Stimulated activated CD4-positive, alpha-beta T cell treated with anti-CD3 and anti-CD28 coated beads, Interleukin-4, amount 100 ng/mL, for 1 hour (primary cell): Measurements from ENCODE around the gene ETFA.
A peak's percentile ranks its signal among the peaks of the same experiment; 100 is the strongest.
"Not testable (repeated sequence)": the region's sequence is repeated elsewhere in the genome, so short reads cannot be mapped to it uniquely, and the experiment has no call there.

Experiments
- DNase-seq: peaks from one replicate; pipeline ENCODE4 v3.0.0-alpha.2; 2020

Gene ETFA

GRCh38 chr15:76324066-76324465, 12.8 kb upstream of the ETFA start:
- no peak for DNase-seq

- no peak for DNase-seq
Measured at GRCh38 chr15:76321602-76322001, 10.3 kb upstream of the ETFA start.

GRCh38 chr15:76321171-76321570, 9.9 kb upstream of the ETFA start:
- no peak for DNase-seq

- no peak for DNase-seq
Measured at GRCh38 chr15:76320012-76320411, 8.7 kb upstream of the ETFA start.

- no peak for DNase-seq
Measured at GRCh38 chr15:76313731-76314130, 2.5 kb upstream of the ETFA start.

- DNase-seq: not testable (repeated sequence)
Measured at GRCh38 chr15:76313175-76313567, 1.9 kb upstream of the ETFA start.

- no peak for DNase-seq
Measured at GRCh38 chr15:76312540-76313174, 1.4 kb upstream of the ETFA start.

GRCh38 chr15:76310475-76311099, 682 bp downstream of the ETFA start:
- no peak for DNase-seq

GRCh38 chr15:76309601-76310330, 1.5 kb downstream of the ETFA start:
- DNase-seq: no peak

- DNase-seq: no peak
Measured at GRCh38 chr15:76303909-76304308, 7.4 kb downstream of the ETFA start.

GRCh38 chr15:76299786-76300185, 11.5 kb downstream of the ETFA start:
- no peak for DNase-seq

GRCh38 chr15:76298986-76299385, 12.3 kb downstream of the ETFA start:
- DNase-seq: no peak

- DNase-seq: not testable (repeated sequence)
Measured at GRCh38 chr15:76297951-76298350, 13.3 kb downstream of the ETFA start.

- no peak for DNase-seq
Measured at GRCh38 chr15:76296849-76297248, 14.4 kb downstream of the ETFA start.

GRCh38 chr15:76294463-76294862, 16.8 kb downstream of the ETFA start:
- not testable (repeated sequence) for DNase-seq

GRCh38 chr15:76293361-76293760, 17.9 kb downstream of the ETFA start:
- no peak for DNase-seq

- DNase-seq: no peak
Measured at GRCh38 chr15:76289582-76289981, 21.7 kb downstream of the ETFA start.

GRCh38 chr15:76286271-76286879, 24.9 kb downstream of the ETFA start:
- DNase-seq: peak; percentile 5

- DNase-seq: no peak
Measured at GRCh38 chr15:76285241-76285825, 25.9 kb downstream of the ETFA start.

- DNase-seq: no peak
Measured at GRCh38 chr15:76282465-76282864, 28.8 kb downstream of the ETFA start.

GRCh38 chr15:76278651-76279050, 32.6 kb downstream of the ETFA start:
- no peak for DNase-seq

GRCh38 chr15:76274821-76275220, 36.4 kb downstream of the ETFA start:
- no peak for DNase-seq

GRCh38 chr15:76274226-76274625, 37.0 kb downstream of the ETFA start:
- no peak for DNase-seq
